CD4-positive, alpha-beta T cell (primary cell): Measurements from ENCODE around the gene SLC16A12. TPM values are rescaled to one million over a fixed set of nuclear protein-coding genes. Genes with fewer than 3 reads are reported as not detected.

ENCODE experiments used
- ATAC-seq: fragments of 200-7000 bp; cut with Tn5 transposase; one replicate; pipeline ENCODE4 v1.10.0; 2022; ENCODE audit warnings: mild to moderate bottlenecking; ENCODE audit not compliant: poor library complexity
- CTCF ChIA-PET: fragments of 350-600 bp; sonication (Branson Sonifier 250); formaldehyde crosslinking; loops from one replicate; lab custom pipeline; 2021; ENCODE audit warnings: antibody characterized with exemption, inconsistent platforms; lab: Charles Lee
- POLR2A ChIA-PET: fragments of 350-600 bp; sonication (Branson Sonifier 250); formaldehyde crosslinking; loops from one replicate; lab custom pipeline; 2021; ENCODE audit warnings: antibody characterized with exemption, inconsistent platforms; lab: Charles Lee
- DNase-seq, 14 experiments: peaks; one replicate each; pipeline ENCODE4 v3.0.0-alpha.2; 2013 to 2020; ENCODE audit warnings: mixed read lengths in 2 of 14
- H3K27ac ChIP-seq, 2 donors: one replicate each; pipeline versions ENCODE4 v1.5.1 to v1.7.0; 2013; ENCODE audit warnings: low read length in 2 of 2, low read depth in 1 of 2, mild to moderate bottlenecking in 1 of 2
- H3K27me3 ChIP-seq, 2 experiments: 1 replicate in 1 of 2; 2 replicates in 1 of 2; pipeline versions ENCODE4 v1.6.1 to v1.7.0; 2013; ENCODE audit warnings: low read length in 2 of 2, control low read depth in 1 of 2, mild to moderate bottlenecking in 1 of 2, moderate library complexity in 1 of 2; ENCODE audit not compliant: insufficient read depth in 2 of 2, control insufficient read depth in 1 of 2
- H3K36me3 ChIP-seq: one replicate; pipeline ENCODE4 v1.6.1; 2013; ENCODE audit warnings: low read length, control low read depth; ENCODE audit not compliant: insufficient read depth
- H3K4me1 ChIP-seq: one replicate; pipeline ENCODE4 v1.6.1; 2013; ENCODE audit warnings: low read length, control low read depth; ENCODE audit not compliant: insufficient read depth
- H3K4me3 ChIP-seq: one replicate; pipeline ENCODE4 v1.5.1; 2013; ENCODE audit warnings: mild to moderate bottlenecking, low read length, moderate library complexity
- H3K9me3 ChIP-seq, 2 experiments: 1 replicate in 1 of 2; 2 replicates in 1 of 2; pipeline versions ENCODE4 v1.6.1 to v1.7.0; 2013; ENCODE audit warnings: low read length in 2 of 2, mild to moderate bottlenecking in 2 of 2, control low read depth in 1 of 2, moderate library complexity in 1 of 2; ENCODE audit not compliant: control insufficient read depth in 1 of 2, insufficient read depth in 1 of 2
- H3K27ac Mint-ChIP-seq: one replicate; pipeline ENCODE4 v1.8.0; 2020; ENCODE audit warnings: mixed read lengths
- H3K27me3 Mint-ChIP-seq: one replicate; pipeline ENCODE4 v1.8.0; 2021; ENCODE audit warnings: mixed read lengths
- H3K36me3 Mint-ChIP-seq: one replicate; pipeline ENCODE4 v1.8.0; 2021; ENCODE audit warnings: low read depth, mixed read lengths
- H3K4me1 Mint-ChIP-seq: one replicate; pipeline ENCODE4 v1.8.0; 2021; ENCODE audit warnings: low read depth, mixed read lengths
- H3K4me3 Mint-ChIP-seq: one replicate; pipeline ENCODE4 v1.8.0; 2020; ENCODE audit warnings: mild to moderate bottlenecking, mixed read lengths
- H3K9me3 Mint-ChIP-seq: one replicate; pipeline ENCODE4 v1.8.0; 2020; ENCODE audit warnings: mixed read lengths
- intact Hi-C, 2 experiments: fragments of 100-400 bp; cut with DNase I in 1 of 2; cut with micrococcal nuclease in 1 of 2; formaldehyde crosslinking; loops; one replicate each; pipeline versions ENCODE4 v1.15.1 to v1.9.0; 2023 to 2025; cut with DNase I, micrococcal nuclease
- total RNA-seq, 174 experiments: library from RNA in 2 of 174; stranded (reverse) in 2 of 174; gene quantifications; one replicate each; pipeline ENCODE4 v1.2.3 and lab custom pipeline; 2021 to 2026
- TF ChIP-seq, protein P1 (sequence below): fragments of 200-600 bp; IDR thresholded peaks from one replicate; pipeline ENCODE4 v1.8.0; 2022; ENCODE audit warnings: antibody characterized with exemption, mild to moderate bottlenecking

The SLC16A12 gene
- total RNA-seq, 2 experiments from 2014 or later, result not detected

DNA sequence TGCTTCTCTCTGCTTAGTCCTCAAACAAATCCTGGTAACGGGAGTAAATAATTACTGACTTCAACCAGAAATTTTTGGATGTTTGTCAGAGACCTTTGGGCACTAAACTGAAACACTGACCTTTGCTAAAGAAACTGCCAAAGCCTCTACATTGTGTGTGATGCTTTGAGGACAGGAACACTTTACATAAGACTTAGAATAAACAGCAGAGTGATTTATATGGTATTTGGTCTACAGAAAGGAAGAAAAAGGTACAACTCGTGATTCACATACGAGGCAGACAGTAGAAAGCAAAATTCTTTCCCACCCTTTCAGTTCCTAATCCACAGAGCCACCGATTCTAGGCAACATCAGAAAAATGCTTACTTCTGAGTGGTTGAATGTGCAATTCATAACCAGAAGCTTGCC lies 59.8 kb downstream of the SLC16A12 start:
- H3K27me3 Mint-ChIP-seq, result peaks cover 18% of the 10 kb centered on the region
- Histone ChIP-seq H3K4me1 (no peaks in the 10 kb centered on the region), H3K36me3 (no peaks in the 10 kb centered on the region), H3K27ac (no peak overlapping the region), H3K9me3 (no peaks in the 10 kb centered on the region), H3K4me3 (no peak overlapping the region), H3K27me3 (no peaks in the 10 kb centered on the region)
- no peak overlapping the region for H3K4me3 Mint-ChIP-seq
- ATAC-seq (no peak), DNase-seq (no peak)
- H3K4me1 Mint-ChIP-seq, result no peaks in the 10 kb centered on the region
- POLR2A ChIA-PET, result no interaction called here
- no peak overlapping the region for H3K27ac Mint-ChIP-seq
- TF ChIP-seq, protein P1, sequence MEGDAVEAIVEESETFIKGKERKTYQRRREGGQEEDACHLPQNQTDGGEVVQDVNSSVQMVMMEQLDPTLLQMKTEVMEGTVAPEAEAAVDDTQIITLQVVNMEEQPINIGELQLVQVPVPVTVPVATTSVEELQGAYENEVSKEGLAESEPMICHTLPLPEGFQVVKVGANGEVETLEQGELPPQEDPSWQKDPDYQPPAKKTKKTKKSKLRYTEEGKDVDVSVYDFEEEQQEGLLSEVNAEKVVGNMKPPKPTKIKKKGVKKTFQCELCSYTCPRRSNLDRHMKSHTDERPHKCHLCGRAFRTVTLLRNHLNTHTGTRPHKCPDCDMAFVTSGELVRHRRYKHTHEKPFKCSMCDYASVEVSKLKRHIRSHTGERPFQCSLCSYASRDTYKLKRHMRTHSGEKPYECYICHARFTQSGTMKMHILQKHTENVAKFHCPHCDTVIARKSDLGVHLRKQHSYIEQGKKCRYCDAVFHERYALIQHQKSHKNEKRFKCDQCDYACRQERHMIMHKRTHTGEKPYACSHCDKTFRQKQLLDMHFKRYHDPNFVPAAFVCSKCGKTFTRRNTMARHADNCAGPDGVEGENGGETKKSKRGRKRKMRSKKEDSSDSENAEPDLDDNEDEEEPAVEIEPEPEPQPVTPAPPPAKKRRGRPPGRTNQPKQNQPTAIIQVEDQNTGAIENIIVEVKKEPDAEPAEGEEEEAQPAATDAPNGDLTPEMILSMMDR, result no peak
- intact Hi-C loops, result no loop called here
- no peaks in the 10 kb centered on the region for H3K36me3 Mint-ChIP-seq
- H3K9me3 Mint-ChIP-seq, result no peaks in the 10 kb centered on the region
- CTCF ChIA-PET, result no interaction called here

DNA sequence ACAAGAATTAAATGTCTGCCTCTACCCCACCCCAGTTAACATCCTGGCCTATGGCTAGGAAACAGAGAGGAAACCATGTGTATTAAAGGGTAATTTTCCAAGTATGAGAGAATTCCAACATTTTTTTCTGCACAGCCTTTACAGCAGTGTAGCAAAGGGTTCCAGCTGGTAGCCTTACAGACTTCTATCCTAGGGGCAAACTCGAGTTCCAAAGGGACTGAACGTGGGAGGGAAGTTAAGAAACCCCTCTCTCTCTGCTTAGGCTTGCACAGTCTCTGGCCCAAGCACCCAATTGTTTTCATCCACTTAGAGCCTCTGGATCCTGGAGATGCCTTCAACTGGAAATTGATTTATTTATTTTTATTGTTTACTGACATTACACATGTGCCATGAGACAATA lies 60.3 kb downstream of the SLC16A12 start:
- ChIA-PET CTCF (no interaction called here), POLR2A (no interaction called here)
- TF ChIP-seq, protein P1, result no peak
- no peak overlapping the region for H3K27ac Mint-ChIP-seq
- H3K9me3 Mint-ChIP-seq, result no peaks in the 10 kb centered on the region
- Histone ChIP-seq H3K9me3 (no peaks in the 10 kb centered on the region), H3K36me3 (no peaks in the 10 kb centered on the region), H3K4me3 (no peak overlapping the region), H3K27me3 (no peaks in the 10 kb centered on the region), H3K4me1 (no peaks in the 10 kb centered on the region), H3K27ac (no peak overlapping the region)
- H3K4me1 Mint-ChIP-seq, result no peaks in the 10 kb centered on the region
- intact Hi-C loops, result no loop called here
- peaks cover 15% of the 10 kb centered on the region for H3K27me3 Mint-ChIP-seq
- no peaks in the 10 kb centered on the region for H3K36me3 Mint-ChIP-seq
- DNase-seq (no peak), ATAC-seq (no peak)
- no peak overlapping the region for H3K4me3 Mint-ChIP-seq

DNA sequence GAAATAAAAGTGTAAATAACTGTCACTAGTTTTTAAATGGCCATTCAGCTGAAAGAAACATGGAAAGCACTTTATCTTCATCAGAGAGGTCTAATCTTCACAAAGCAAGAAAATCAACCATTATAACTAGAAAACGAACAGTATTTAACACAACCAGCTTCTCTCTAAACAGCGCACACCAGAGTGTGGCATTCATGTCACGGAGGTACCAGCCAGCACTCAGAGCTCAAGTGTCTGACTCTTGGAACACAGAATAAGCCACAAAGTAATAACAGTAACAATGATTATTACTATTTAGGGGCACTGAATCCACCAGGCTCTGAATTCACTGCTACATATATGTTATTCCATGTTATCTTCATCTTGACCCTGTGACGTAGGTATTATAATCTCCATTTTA lies 60.9 kb downstream of the SLC16A12 start:
- Histone ChIP-seq H3K4me1 (no peaks in the 10 kb centered on the region), H3K36me3 (no peaks in the 10 kb centered on the region), H3K27me3 (no peaks in the 10 kb centered on the region), H3K27ac (no peak overlapping the region), H3K9me3 (no peaks in the 10 kb centered on the region), H3K4me3 (no peak overlapping the region)
- DNase-seq (no peak), ATAC-seq (no peak)
- no peaks in the 10 kb centered on the region for H3K36me3 Mint-ChIP-seq
- ChIA-PET POLR2A (no interaction called here), CTCF (no interaction called here)
- intact Hi-C loops, result no loop called here
- H3K27me3 Mint-ChIP-seq, result peaks cover 15% of the 10 kb centered on the region
- TF ChIP-seq, protein P1, result no peak
- no peak overlapping the region for H3K27ac Mint-ChIP-seq
- no peaks in the 10 kb centered on the region for H3K4me1 Mint-ChIP-seq
- no peak overlapping the region for H3K4me3 Mint-ChIP-seq
- H3K9me3 Mint-ChIP-seq, result no peaks in the 10 kb centered on the region
